ENCODE results near the gene TMEM167A.
A peak's percentile ranks its signal among the peaks of the same experiment; 100 is the strongest.

The TMEM167A gene

DNA sequence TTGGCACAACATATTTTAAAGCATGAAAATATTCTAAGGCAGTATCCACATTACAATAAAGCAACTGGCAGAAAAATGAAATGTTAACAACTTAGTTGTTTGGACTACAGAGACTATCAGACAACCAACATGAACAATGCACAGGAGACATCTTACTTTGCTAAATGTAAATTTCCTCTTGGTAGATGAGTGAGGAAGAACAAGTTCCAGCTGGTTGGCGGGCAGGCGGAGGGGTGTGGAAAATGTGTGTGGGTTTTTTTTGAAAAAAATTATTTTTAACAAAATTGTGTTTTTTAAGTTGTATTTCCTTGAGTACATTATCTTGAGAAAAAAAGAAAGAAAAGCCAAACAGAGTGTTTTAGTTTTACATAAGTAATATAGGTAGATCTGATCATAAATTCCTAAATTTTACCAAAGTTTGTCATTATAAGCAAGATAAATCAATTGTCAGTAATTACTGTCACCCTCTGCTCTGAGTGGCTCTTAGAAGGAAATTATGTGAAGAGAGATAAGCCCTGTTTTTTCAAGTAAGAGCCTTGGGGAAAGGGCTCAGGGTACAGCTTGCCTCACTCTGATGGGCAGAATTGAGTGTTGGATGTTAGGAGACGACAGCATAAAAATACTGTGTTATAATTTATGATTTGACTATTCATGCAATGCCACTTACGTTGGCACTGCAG, 42.5 kb downstream of the TMEM167A start:
- no peak for DNase-seq

DNA sequence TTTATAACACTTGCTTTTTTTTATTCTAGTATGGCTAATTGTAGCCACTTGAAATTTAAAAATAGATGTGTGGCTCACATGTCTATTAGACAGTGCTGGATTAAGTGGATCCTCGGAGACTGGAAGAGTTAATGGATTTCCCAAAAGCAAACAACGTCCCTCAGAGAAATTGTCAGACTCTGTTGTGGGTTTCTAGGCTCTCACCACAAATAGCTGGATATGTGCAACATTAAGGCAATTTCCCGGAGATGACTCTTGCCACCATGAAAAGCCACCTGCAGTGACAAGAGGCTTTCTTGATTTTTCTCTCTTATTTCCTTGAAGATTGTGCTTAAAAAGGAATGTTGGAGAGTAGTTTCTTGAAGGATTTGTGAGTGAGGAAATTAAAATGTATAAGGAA, 43.2 kb downstream of the TMEM167A start:
- DNase-seq, result no peak

DNA sequence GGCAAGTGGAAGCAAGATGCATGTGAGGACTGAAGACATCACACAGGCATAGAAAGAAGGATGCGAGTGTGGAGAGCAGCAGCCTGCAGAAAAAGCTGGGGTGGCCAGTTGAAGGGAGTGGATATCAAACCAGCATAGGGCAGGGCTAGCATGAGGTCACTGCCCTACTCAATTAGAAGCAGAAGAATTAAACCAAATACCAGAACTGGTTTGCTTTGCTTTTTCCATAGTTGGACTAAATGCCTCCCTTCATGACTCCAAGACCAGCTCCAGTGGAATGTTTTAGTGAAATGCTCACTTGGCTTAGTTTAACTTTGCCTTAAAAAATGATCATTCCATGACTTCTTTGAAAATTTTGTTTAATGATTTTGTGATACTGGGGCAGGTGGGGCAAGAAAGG, 45.8 kb downstream of the TMEM167A start:
- no peak for DNase-seq

DNA sequence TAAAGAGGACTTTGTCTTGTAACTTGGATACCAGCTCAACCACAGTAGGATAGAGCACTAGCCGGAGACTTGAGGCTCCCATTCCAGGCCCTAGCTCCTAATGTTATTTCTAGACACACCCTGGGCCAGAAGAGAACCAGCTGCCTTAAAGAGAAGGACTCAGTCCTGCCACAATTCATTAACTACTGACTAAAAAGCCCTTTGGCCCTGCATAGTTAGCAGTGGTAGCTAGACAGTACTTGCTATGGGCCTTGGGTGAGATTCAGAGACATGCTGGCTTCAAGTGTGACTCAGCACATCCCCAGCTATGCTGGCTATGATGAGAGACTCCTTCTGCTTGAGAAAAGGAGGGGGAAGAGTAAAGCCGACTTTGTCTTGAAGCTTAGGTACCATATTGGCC, 47.3 kb downstream of the TMEM167A start:
- no peak for DNase-seq

DNA sequence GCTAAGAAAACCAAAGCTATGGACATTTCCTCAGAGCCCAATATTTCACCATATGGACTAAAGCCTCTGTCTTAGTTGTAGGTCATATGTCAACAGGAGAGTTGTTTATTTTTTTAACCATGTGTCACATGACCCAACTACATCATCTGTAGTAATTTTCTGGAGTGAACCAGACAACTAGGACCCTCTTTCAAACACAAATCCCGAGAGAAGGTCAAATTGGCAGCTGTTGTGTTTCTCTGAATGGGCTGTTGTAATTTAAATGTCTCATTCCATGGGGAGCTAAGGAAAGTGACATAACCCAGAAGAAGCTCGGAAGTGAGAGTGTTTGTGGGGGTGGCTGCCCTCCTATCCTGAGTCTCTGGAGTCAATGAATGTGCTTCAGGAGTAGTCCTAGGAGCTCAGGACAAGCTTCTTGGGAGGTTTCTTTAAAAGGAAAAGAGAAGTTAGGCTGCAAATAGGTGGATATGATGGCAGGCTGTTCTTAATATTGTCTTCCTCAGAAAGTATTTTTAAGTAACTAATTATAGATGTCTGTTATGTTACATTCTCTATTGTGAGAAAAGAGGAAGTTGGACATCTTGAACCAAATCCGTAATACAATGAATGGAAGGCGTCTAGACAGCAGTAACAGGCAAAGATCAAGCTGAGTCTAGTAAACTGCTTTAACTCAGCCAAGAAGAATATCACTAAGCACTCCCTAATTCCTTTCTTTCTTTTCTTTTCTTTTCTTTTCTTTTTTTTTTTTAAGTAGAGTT, 50.1 kb downstream of the TMEM167A start:
- DNase-seq, result no peak

GRCh38 chr5:83026516-83026915, 50.7 kb downstream of the TMEM167A start:
- no peak for DNase-seq

GRCh38 chr5:83025690-83026478, 51.3 kb downstream of the TMEM167A start:
- DNase-seq, result no peak

- no peak for DNase-seq
These were observed 54.9 kb downstream of the TMEM167A start for GRCh38 chr5:83022334-83022733.

GRCh38 chr5:83015676-83016075, 61.5 kb downstream of the TMEM167A start:
- no peak for DNase-seq

DNA sequence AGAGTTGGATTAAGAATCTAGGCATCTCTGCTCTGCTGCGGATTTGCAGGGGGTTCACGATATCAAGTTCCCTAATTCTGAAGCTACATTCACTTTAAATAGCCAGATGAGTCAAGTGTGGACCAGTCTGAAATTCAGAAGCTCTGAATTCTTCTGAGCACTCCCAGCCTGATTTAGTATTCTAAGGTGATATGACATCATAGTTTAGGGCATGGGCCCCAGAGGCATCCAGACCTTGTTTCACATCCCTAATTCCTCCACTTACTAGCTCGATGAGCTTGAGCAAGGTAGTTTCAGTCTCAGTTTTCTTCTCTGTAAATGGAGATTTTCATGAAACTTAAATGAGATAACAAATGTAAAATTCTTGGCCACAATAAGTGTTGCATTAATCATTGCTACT, 65.2 kb downstream of the TMEM167A start:
- DNase-seq, result peak; percentile 43

GRCh38 chr5:83009408-83009807, 67.8 kb downstream of the TMEM167A start:
- DNase-seq, result no peak

DNA sequence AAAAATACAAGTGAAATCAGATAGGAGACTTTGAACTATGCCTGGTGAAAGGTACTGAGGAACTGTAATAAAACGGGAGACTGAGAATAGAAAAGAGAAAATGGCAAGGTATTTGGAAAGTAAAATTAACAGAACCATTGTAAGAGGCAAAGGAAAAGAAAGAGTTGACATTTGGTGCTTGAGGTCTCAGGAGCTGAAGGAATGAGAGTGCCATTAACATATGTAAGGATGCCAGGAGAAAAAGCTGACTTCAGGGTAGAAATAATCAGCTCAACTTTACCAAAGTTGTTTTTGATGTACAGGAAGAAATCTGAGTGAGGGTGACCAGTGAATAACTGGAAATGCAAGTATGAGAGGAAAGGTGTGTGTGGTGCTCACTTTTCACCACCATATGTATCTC, 69.4 kb downstream of the TMEM167A start:
- DNase-seq, result no peak

DNA sequence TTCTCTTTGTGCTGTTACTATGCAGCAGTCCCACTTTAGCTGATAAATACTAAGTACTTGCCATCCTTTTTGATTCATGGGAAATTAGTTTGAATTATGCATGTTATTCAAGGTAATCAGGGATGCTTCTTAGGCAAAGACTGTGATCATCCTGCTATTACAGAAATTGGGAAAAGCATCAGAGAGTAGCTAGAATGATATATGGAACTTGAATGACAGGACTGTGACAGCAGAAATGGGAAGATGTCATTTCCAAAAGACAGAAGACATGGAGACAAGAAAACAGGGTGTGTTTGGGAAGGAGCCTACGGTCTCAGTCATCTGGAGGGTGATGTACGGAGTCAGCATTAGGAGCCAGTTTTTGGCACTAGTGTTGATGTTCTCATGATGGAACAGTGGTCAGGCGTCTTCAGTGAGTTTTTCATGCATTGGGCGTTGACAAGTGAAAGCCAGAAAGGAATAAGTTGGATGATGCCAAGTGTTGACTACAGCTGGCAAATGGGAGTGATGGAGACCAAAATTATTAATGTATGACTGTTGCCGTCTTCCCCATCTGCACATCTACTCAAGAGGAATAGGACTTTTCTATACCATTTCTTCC, 70.4 kb downstream of the TMEM167A start:
- no peak for DNase-seq

DNA sequence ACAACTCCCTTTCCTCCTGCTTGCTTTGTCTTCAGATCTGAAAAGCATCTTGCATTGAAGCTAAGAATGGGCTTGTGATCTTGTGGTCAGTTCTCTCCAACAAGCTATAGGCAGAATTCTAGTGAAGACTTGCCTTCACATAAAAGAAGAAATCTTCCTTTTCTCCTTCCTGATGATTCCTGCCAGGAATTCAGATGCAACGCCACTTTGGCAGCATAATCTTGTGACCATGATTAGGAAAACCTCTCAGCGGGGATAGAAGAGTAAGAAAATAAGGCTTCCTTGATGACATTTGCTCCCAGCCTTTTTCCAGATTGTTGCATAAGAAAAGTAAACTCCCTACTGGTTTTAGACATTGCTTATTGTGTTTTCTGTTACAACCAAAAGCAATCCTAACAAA, 73.4 kb downstream of the TMEM167A start:
- no peak for DNase-seq

Measured in CD4-positive, alpha-beta T cell treated with Interleukin-15 for 1 hour (primary cell).